Measurements from ENCODE around the gene CNTN6. TPM values are rescaled to one million over a fixed set of nuclear protein-coding genes. Genes with fewer than 3 reads are reported as not detected.

Gene CNTN6
- polyA plus RNA-seq, 1 of the 3 experiments (the other 2 are of a cell fraction) = 0.02 TPM

DNA sequence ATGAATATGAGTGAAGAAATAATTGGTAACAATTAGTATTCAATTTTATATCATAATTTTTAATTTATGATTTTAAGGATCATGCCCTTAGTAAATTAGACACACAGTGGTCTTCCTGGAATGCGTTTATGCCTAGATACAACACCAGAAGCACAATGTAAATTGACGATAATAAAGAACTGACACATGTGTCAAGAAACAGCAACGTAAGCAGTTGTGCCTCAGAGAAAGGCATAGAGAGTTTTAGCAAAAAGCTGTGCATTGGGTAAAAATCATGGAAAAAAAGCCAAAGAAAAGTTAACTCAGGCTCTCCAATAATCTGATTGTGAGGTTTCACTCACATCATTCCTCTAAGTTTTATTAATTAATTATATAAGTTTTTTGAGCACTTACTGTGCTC is 37.0 kb upstream of the CNTN6 start:
- ChIA-PET POLR2A (interaction anchor here (0.6 kb wide), 1 partner anchor 1112 kb away, joined by 3 read pairs; no protein-coding TSS in a partner anchor), CTCF (no interaction called here)
- Histone ChIP-seq H3K27ac (ENCODE audit: low read depth in 2 of 2, low read length in 1 of 2) (no peak overlapping the region), H3K4me3 (ENCODE audit: low read depth in 2 of 2, low read length in 1 of 2) (no peak overlapping the region), H3K9ac (no peak overlapping the region), H3K4me2 (no peak overlapping the region), H3K79me2 (ENCODE audit: insufficient read depth) (no peaks in the 10 kb centered on the region), H3K36me3 (replicated peaks in 1 of 2; ENCODE audit: control insufficient read depth in 1 of 2, insufficient read depth in 2 of 2, low read length in 1 of 2) (no peaks in the 10 kb centered on the region), H4K20me1 (ENCODE audit: insufficient read depth) (no peaks in the 10 kb centered on the region), H2AFZ (ENCODE audit: low read depth) (no peak overlapping the region), H3K27me3 (ENCODE audit: insufficient read depth) (no peaks in the 10 kb centered on the region), H3K9me3 (no peaks in the 10 kb centered on the region), H3K9me2 (no peaks in the 10 kb centered on the region), H3K4me1 (ENCODE audit: control insufficient read depth in 1 of 2, insufficient read depth in 2 of 2, low read depth in 1 of 2, low read length in 1 of 2) (no peaks in the 10 kb centered on the region), H3F3A (replicated peaks; ENCODE audit: insufficient read depth) (no peaks in the 10 kb centered on the region)
- DNase-seq = no peak
- WGBS (ENCODE audit: low lambda C conversion rate) = 46% methylated on average over 3 of the region's 3 CpGs
- TF ChIP-seq NFIC (IDR thresholded peaks at IDR 0.05; ENCODE audit: borderline replicate concordance) (no peak), SMC3 (IDR thresholded peaks at IDR 0.05; ENCODE audit: low read depth, low read length) (no peak), EZH2phosphoT487 (IDR thresholded peaks at IDR 0.05; ENCODE audit: borderline replicate concordance, low read depth) (no peak), RCOR1 (IDR thresholded peaks at IDR 0.05; ENCODE audit: low read length) (no peak), MXI1 (IDR thresholded peaks at IDR 0.05; ENCODE audit: low read depth, low read length) (no peak)
- TF ChIP-seq, protein P1, sequence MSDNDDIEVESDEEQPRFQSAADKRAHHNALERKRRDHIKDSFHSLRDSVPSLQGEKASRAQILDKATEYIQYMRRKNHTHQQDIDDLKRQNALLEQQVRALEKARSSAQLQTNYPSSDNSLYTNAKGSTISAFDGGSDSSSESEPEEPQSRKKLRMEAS (IDR thresholded peaks at IDR 0.05; ENCODE audit: low read depth) = no peak
- TF ChIP-seq, protein P2, sequence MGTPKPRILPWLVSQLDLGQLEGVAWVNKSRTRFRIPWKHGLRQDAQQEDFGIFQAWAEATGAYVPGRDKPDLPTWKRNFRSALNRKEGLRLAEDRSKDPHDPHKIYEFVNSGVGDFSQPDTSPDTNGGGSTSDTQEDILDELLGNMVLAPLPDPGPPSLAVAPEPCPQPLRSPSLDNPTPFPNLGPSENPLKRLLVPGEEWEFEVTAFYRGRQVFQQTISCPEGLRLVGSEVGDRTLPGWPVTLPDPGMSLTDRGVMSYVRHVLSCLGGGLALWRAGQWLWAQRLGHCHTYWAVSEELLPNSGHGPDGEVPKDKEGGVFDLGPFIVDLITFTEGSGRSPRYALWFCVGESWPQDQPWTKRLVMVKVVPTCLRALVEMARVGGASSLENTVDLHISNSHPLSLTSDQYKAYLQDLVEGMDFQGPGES (IDR thresholded peaks at IDR 0.05; ENCODE audit: low read depth, low read length) = no peak

DNA sequence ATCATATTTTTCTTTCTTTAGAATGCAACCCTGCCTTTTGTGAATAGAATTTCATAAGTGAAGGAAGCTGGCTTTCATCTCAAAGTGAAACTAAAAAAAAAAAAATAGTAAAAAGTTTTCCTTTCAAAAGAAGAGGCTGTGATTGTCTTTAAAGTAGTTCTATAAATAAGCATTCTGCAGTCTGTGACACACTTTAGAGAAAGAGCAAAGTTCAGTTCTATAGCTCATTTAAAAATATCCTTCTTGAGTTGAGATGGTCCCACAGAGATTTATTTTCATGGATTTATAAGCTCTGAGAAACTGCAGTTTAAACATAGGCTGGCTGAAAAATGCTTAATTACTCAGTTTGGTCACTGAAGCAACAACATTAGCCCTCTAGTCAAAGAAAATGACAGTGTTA is 36.1 kb upstream of the CNTN6 start:
- no peaks in the 10 kb centered on the region for H3K4me1 ChIP-seq (ENCODE audit: control insufficient read depth in 1 of 2, insufficient read depth in 2 of 2, low read depth in 1 of 2, low read length in 1 of 2)
- H3K27me3 ChIP-seq (ENCODE audit: insufficient read depth) = no peaks in the 10 kb centered on the region
- H3K4me3 ChIP-seq (ENCODE audit: low read depth in 2 of 2, low read length in 1 of 2) = no peak overlapping the region
- H3K36me3 ChIP-seq (replicated peaks in 1 of 2; ENCODE audit: control insufficient read depth in 1 of 2, insufficient read depth in 2 of 2, low read length in 1 of 2) = no peaks in the 10 kb centered on the region
- no peak for DNase-seq
- H2AFZ ChIP-seq (ENCODE audit: low read depth) = no peak overlapping the region; the same call in 1 of the 2 replicates
- ChIA-PET CTCF (interaction anchor here (0.7 to 1.2 kb wide), 2 partner anchors 11 to 394 kb away, joined by 3 read pairs; no protein-coding TSS in a partner anchor), POLR2A (no interaction called here)
- no peaks in the 10 kb centered on the region for H3K9me3 ChIP-seq
- no peaks in the 10 kb centered on the region for H3F3A ChIP-seq (replicated peaks; ENCODE audit: insufficient read depth)
- no peak overlapping the region for H3K4me2 ChIP-seq
- H3K9me2 ChIP-seq = no peaks in the 10 kb centered on the region
- H3K79me2 ChIP-seq (ENCODE audit: insufficient read depth) = no peaks in the 10 kb centered on the region
- no peak for TF ChIP-seq TEAD4 (IDR thresholded peaks at IDR 0.05; ENCODE audit: borderline replicate concordance, insufficient read depth)
- TF ChIP-seq, protein P3, sequence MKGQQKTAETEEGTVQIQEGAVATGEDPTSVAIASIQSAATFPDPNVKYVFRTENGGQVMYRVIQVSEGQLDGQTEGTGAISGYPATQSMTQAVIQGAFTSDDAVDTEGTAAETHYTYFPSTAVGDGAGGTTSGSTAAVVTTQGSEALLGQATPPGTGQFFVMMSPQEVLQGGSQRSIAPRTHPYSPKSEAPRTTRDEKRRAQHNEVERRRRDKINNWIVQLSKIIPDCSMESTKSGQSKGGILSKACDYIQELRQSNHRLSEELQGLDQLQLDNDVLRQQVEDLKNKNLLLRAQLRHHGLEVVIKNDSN (IDR thresholded peaks at IDR 0.05; ENCODE audit: borderline replicate concordance, low read depth) = no peak
- TF ChIP-seq GABPA (IDR thresholded peaks at IDR 0.05; ENCODE audit: low read depth) = no peak
- TF ChIP-seq, protein P4, sequence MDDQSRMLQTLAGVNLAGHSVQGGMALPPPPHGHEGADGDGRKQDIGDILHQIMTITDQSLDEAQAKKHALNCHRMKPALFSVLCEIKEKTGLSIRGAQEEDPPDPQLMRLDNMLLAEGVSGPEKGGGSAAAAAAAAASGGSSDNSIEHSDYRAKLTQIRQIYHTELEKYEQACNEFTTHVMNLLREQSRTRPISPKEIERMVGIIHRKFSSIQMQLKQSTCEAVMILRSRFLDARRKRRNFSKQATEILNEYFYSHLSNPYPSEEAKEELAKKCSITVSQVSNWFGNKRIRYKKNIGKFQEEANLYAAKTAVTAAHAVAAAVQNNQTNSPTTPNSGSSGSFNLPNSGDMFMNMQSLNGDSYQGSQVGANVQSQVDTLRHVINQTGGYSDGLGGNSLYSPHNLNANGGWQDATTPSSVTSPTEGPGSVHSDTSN (IDR thresholded peaks at IDR 0.05) = no peak
- TF ChIP-seq, protein P1 (IDR thresholded peaks at IDR 0.05; ENCODE audit: low read depth) = no peak
- TF ChIP-seq, protein P5, sequence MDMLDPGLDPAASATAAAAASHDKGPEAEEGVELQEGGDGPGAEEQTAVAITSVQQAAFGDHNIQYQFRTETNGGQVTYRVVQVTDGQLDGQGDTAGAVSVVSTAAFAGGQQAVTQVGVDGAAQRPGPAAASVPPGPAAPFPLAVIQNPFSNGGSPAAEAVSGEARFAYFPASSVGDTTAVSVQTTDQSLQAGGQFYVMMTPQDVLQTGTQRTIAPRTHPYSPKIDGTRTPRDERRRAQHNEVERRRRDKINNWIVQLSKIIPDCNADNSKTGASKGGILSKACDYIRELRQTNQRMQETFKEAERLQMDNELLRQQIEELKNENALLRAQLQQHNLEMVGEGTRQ (IDR thresholded peaks at IDR 0.05; ENCODE audit: borderline replicate concordance, low read depth, low read length) = no peak
- TF ChIP-seq CHD2 (IDR thresholded peaks at IDR 0.05; ENCODE audit: low read length, partially characterized antibody) = no peak
- no peak for TF ChIP-seq SMC3 (IDR thresholded peaks at IDR 0.05; ENCODE audit: low read depth, low read length)
- TF ChIP-seq, protein P6, sequence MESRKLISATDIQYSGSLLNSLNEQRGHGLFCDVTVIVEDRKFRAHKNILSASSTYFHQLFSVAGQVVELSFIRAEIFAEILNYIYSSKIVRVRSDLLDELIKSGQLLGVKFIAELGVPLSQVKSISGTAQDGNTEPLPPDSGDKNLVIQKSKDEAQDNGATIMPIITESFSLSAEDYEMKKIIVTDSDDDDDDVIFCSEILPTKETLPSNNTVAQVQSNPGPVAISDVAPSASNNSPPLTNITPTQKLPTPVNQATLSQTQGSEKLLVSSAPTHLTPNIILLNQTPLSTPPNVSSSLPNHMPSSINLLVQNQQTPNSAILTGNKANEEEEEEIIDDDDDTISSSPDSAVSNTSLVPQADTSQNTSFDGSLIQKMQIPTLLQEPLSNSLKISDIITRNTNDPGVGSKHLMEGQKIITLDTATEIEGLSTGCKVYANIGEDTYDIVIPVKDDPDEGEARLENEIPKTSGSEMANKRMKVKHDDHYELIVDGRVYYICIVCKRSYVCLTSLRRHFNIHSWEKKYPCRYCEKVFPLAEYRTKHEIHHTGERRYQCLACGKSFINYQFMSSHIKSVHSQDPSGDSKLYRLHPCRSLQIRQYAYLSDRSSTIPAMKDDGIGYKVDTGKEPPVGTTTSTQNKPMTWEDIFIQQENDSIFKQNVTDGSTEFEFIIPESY (IDR thresholded peaks at IDR 0.05; ENCODE audit: borderline replicate concordance, low read depth) = no peak
- no peaks in the 10 kb centered on the region for H4K20me1 ChIP-seq (ENCODE audit: insufficient read depth)
- H3K9ac ChIP-seq = no peak overlapping the region
- no peak overlapping the region for H3K27ac ChIP-seq (ENCODE audit: low read depth in 2 of 2, low read length in 1 of 2)
